CD4-positive, alpha-beta T cell treated with Interleukin-17A for 1 hour (primary cell): ENCODE data around the gene SHC3.

Source experiments
- DNase-seq: peaks from one replicate; pipeline ENCODE4 v3.0.0-alpha.2; 2020

SHC3 gene

GRCh38 chr9:89020754-89021153, 157.9 kb downstream of the SHC3 start:
- DNase-seq: no peak

DNA sequence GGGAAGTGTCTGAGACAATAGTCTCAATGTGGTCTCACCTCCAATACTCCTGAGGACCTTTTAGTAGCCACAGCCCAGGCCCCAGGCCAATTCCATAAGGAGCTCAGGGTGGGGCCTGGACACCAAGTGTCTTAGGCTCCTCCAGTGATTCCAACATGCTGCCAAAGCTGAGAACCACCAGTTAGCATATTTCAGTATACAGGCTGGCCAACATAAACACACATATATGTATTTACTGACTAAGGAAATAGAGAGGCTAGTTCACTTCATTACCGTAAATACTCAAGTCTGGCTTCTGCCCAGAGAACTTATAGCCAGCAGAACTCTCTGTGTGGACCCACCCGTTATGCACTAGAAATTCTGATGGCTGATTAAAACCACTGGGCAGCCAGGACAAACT, 163.3 kb downstream of the SHC3 start:
- DNase-seq: no peak

GRCh38 chr9:89014153-89014552, 164.5 kb downstream of the SHC3 start:
- no peak for DNase-seq

DNA sequence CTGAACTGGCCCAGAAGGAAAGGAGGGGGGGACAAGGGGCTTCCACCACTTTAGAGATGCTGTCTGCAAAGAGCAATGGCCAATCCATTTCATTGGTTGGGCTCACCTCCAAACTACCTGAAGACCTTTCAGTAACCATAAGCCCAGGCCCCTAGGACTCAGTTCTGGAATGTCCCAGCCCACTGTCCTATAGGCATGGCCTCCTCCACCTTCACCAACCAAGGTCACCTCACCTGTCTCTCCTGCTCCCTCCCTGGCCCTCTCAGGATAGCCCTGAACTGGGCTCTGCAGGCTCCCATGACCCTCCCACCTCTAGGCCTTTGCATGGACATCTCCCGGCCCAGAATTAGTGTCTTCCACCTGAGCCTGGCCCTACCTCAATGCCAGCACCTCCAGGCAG, 165.0 kb downstream of the SHC3 start:
- no peak for DNase-seq

DNA sequence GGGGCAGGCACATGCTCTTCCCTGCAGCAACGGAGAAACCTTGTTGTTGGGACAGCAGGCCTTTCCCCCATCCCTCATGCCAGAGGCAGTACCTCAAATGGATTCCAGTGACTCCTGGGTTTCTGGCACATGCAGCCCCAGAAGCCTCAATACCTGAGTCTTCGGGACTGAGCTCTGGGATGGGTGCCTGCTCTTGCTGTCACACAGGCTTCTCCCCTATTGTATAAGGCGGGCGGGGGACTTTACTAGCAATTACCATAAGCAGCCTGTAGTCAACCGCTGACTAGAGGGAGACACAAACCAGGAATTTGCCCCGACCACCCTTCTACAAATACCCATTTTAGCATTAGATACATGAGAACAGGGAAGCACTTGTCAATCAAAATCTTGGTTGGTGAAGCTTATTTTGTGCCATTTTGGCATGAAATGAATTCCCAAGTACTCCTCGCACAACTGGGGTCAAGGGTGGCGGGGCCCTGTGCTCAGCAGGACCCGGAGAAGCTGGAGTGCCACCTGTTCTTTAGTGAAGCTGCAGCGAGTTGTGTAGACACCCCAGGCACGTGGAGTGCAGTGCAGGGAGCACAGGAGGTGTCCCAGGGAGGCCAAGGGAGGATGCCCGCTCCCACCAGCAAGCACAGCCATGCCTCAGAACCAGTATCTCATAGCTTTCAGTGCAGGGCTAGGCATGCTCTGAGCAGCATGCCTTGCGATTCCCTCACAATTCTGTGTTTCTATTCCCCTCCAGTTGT, 166.2 kb downstream of the SHC3 start:
- no peak for DNase-seq

DNA sequence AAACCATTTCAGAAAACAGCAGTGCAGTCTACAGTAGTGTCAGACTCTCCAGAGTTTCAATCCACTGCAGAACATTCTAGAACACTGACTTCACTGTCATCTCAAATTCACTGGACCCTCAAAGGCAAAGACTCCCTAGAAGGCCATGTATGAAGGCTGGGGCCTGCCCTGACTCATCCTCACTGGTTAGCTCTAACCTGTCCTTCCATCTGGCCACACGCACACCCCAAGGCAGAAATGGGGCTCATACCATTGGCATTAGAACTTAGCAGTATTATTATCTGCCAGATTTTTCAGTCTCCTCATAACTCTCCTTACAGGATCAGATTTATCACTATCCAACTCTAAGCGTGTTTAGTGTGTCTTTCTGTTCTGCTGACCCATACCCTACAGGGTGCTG, 166.9 kb downstream of the SHC3 start:
- DNase-seq: no peak

GRCh38 chr9:89010526-89011111, 168.0 kb downstream of the SHC3 start:
- no peak for DNase-seq

DNA sequence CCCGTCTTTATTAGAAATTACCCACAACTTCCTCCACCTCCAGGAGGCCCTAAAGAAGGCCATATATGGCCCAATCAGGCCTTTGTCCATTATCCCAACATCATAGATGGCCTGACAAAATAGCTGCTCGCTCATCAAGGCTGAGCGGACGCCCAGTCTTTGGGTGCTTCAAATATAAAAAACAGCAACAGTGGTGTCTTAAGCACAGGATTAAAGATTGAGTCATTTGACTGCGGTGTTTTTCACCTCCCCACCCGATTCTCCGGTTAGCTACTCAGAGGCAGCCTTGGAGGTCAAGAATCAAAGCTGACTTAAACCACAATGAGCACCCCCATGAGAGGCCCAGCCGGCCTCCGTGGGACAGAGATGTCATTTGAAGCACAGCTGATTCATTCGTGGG, 168.6 kb downstream of the SHC3 start:
- no peak for DNase-seq

DNA sequence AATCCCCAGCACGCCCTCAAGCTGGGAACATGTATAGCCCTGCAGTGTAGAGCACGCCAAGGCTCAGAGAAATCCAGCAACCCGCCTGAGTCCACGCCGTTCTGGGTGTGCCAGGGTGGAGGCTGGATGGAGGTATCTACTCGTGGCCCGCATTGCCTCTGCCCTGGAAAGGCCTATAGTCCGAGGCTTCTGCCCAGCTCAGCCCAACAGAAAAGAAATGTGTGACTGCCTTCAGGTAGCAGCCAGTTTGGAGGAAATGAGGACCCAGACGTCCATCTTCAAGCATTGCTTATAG, 169.1 kb downstream of the SHC3 start:
- no peak for DNase-seq

DNA sequence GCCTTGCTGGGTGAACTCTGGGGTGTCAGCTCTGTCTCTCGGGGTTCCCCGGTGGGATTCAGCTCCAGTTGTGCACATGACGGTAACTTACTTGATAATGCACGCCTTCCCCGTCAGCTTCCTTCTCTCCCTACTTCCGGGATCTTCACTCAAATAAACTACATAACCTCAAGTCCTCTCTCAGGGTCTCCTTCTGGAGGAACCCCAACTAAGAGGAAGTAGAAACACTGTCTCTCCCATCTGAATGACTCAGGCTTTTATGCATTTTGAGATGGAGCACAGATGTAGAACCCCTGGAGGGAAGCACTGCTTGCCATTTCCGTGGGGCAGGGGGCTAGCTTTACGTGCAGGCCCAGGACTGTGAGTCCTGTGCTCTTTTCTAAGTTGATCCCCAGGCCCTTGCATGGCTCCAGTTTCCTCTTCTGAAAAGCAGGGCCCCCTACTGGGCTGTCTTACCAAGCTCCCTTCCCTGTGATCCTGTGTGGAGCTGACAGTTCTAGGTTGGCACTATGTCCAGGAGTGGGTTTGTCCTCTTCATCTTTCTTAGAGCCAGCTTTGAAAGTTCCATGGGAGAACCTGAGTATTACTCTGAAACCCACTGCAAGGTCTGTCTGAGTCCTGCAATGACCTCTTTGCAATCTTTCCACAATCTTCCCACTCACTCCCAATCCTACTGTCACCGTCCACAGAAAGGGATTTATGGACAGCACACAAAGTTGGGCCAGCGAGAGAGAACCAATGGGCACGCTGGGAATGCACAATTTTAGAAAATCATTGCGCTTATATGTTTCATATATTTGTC, 169.7 kb downstream of the SHC3 start:
- no peak for DNase-seq

GRCh38 chr9:89008055-89008743, 170.4 kb downstream of the SHC3 start:
- no peak for DNase-seq

DNA sequence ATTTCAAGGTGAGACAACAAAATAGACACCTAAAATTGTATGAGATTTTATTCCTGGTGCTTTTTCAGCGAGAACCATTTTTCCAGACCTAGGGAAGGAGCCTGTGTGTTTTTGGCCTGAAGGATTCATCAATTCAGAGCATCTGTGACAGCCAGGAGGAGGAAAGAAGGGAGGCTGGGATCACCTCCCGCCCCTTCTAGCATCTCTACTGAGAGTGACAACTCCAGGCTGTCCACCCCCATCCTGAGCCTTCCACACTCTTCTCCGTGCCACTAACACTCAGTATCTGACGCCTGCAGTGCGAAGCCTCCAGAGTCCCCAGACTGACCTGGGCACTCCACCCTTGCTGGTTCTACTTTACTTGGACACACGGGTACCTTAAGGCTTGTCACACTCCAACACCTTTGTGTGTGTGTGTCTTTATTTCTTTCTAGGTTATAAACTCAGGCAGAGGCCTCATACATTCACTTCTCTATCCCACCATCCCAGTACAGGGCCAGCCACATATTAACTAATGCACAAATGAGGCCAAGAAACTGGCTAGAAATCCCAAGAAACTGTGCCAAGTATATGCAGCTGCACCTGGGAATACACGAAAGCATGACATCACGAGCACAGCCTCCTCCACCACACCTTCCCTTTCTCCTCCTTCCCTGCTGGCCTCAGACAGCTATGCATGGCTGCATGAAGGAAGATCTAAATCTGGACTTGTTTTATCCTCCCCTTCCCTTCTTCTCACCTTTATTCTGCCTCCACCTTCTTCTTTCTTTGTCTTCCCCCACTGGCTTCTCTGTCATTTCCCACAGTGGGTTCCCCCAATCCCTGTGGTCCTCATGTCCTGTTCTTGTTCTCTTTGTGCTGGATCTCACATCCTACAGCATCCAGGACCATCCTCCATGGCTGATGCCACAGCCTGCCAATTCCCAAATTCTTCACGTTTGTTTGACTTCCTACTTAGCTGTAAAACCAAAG, 171.3 kb downstream of the SHC3 start:
- DNase-seq: no peak

DNA sequence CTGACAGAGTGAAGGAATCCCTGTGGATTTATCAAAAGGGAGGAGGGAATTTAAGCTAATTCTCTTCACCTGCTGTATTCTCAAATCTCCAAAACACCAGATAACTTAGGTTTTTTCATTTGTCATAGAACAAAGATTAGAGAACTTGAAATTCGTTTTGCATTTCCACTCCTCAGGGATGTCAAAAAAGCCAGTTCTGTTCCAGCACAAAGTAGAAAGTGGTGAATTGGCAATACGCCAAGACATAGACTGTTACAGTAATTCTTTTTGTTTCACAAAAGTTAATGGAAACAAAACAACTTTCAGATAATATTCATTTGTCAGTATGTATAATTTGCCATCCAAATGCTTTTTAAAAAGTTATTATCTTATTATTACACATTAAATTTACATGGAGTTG, 172.4 kb downstream of the SHC3 start:
- DNase-seq: no peak

DNA sequence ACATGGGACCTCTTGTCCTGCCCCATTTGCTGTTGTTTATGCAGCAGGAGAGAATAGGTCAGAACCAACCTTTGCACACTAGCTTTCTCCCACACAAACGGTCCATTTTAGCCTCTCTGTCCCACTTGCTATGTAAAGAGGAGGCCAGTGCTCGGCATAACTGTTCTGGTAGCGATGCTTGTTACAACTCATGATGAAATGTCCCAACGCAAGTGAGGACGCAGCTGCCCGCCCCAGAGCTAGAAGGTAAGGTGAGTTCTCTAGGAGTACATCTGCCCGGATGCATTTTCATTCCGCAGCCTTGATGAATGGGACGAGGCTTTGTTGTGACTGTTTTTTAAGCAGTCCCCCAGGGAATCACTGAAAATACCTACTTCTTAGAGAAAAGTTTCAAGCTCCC, 173.3 kb downstream of the SHC3 start:
- DNase-seq: no peak

DNA sequence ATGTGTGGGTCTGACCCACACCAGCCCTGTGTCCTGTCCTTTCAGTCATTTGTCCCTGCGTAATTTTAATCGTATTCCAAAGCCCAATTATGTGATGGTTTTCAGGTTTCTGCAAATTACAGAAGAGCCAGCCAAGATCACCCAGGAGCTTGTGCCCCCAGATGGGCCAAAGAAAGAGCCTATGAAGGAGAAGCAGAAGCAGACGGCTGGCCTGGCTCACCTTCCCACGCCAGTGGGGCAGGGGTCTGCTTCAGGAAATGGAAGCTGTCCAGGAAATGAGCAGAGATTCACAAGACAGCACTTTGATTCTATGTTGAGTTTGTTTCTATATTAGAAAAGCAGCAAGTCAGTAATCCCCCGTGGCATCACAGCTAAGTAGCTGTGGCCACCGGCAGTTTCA, 175.6 kb downstream of the SHC3 start:
- DNase-seq: no peak

GRCh38 chr9:89001917-89002540, 176.6 kb downstream of the SHC3 start:
- DNase-seq: no peak

GRCh38 chr9:89000973-89001916, 177.4 kb downstream of the SHC3 start:
- DNase-seq: peak; percentile 68

- DNase-seq: no peak
Observed at GRCh38 chr9:89000371-89000781, 178.2 kb downstream of the SHC3 start.

DNA sequence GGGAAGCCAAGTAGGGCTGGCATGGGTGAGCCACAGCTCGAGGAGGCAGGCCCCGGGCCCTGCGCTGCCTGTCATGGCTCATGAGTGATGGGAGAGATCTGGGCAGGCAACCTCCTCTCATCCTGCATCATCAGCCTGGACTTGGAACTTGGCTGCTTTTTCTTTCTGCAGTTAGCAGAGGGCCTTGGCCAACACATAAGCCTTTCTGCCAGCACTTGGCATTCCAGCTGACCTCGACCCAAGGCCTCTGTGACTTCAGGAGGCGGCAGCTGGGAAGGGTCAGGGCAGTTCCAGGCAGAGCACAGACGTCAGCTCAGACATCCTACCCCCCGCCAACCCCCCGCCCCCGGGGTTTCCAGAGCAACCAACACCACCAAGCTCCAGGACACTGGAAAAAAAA, 179.7 kb downstream of the SHC3 start:
- no peak for DNase-seq

DNA sequence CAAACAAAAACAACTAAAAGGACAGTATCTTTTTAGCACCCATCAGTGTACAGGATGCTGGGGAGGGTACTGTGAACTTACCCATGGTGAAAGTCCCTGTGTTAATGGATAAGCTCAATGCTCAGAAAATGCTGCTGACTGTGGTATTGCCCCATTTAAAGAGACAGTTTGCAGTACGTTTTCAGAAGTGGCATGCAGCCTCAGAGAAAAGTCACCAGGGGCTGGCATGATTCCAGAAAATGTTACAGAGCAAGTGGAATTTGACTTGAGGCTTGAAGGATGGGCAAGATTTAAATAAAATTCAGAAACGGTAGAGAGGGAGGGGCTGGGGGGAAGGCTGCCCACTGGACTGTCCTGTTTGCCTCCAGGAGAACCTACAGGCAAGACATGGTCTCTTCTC, 180.1 kb downstream of the SHC3 start:
- no peak for DNase-seq

DNA sequence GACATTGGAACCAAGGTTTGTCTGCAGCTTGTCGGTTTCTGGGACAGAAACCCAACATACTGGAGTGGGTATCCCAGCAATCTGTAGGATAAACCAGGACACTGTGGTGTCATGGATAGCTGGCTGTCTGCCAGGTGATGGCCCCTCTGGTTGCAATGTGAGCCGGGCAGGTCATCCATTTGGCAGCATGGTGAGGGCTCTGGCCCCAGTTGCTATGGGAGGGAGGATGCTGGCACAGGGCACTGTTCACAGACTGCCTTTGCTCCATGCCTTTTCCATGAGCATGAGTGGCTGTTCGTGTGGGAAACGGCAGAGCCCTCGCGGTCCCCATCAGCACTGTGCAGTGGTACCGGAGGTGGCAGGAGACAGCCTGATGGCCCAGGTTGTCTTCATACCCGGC, 181.0 kb downstream of the SHC3 start:
- no peak for DNase-seq
